GM12878 (cell line): Measurements from ENCODE around the gene MINPP1. TPM values are rescaled to one million over a fixed set of nuclear protein-coding genes. Genes with fewer than 3 reads are reported as not detected.

Experiments
- ATAC-seq: fragments of 200-7000 bp; cut with Tn5 transposase; 3 replicates; pipeline ENCODE4 v1.9.1; 2020; ENCODE audit warnings: mild to moderate bottlenecking, moderate library complexity
- BruUV-seq: library from RNA; stranded (reverse); fragments of 400-500 nt; replicated peaks from 2 replicates; lab custom pipeline; 2021; lab: Mats Ljungman, UMichigan
- CTCF ChIA-PET: fragments of 300-600 bp; sonication (Branson Sonifier 250); formaldehyde crosslinking; extraction: SDS; loops from one replicate; lab custom pipeline; 2021; ENCODE audit warnings: inconsistent platforms; lab: Yijun Ruan, JAX
- POLR2A ChIA-PET: fragments of 350-600 bp; formaldehyde crosslinking; extraction: SDS; loops from one replicate; lab custom pipeline; 2021; ENCODE audit warnings: inconsistent platforms; lab: Charles Lee
- RAD21 ChIA-PET: fragments of 300-600 bp; sonication (Branson Sonifier 250); formaldehyde crosslinking; loops from one replicate; lab custom pipeline; 2023; ENCODE audit warnings: antibody characterized with exemption; ENCODE audit not compliant: unreplicated experiment; lab: Charles Lee
- SMC1A ChIA-PET: fragments of 300-600 bp; sonication (Branson Sonifier 250); formaldehyde crosslinking; loops from one replicate; lab custom pipeline; 2023; ENCODE audit not compliant: unreplicated experiment, uncharacterized antibody; lab: Charles Lee
- DNase-seq: peaks from one replicate; pipeline ENCODE4 v3.0.0-alpha.2; 2011; ENCODE audit warnings: low read depth, low spot score
- FAIRE-seq: peaks from 3 replicates; lab custom pipeline; 2011; peaks lifted over from hg19 to GRCh38; lab: Jason Lieb, UNC
- H2AFZ ChIP-seq: 2 replicates; pipeline ENCODE4 v1.6.0; 2011; ENCODE audit warnings: low read depth, low read length, control low read depth; ENCODE audit not compliant: control insufficient read depth
- H3K27ac ChIP-seq: 2 replicates; pipeline ENCODE4 v1.5.1; 2011; ENCODE audit warnings: control low read depth; ENCODE audit not compliant: control insufficient read depth, insufficient read depth
- H3K27me3 ChIP-seq, 2 experiments: replicated peaks in 1 of 2; 2 replicates each; pipeline versions ENCODE4 v1.6.0 to v1.6.1; 2011; ENCODE audit warnings: low read length in 1 of 2; ENCODE audit not compliant: control insufficient read depth in 2 of 2, insufficient read depth in 2 of 2
- H3K36me3 ChIP-seq, 2 experiments: 2 replicates each; pipeline ENCODE4 v1.5.1; 2011; ENCODE audit warnings: low read length in 1 of 2; ENCODE audit not compliant: control insufficient read depth in 2 of 2, insufficient read depth in 2 of 2
- H3K4me1 ChIP-seq: 2 replicates; pipeline ENCODE4 v1.6.1; 2011; ENCODE audit warnings: mild to moderate bottlenecking, low read length, moderate library complexity, mixed read lengths; ENCODE audit not compliant: control insufficient read depth, insufficient read depth
- H3K4me2 ChIP-seq: 2 replicates; pipeline ENCODE4 v1.6.0; 2011; ENCODE audit warnings: control low read depth; ENCODE audit not compliant: control insufficient read depth, insufficient read depth
- H3K4me3 ChIP-seq: fragments of 200-600 bp; sonication (generic); 2 replicates; pipeline ENCODE4 v1.5.1; 2016
- H3K79me2 ChIP-seq: 2 replicates; pipeline ENCODE4 v1.6.0; 2011; ENCODE audit warnings: low read length; ENCODE audit not compliant: control insufficient read depth, insufficient read depth
- H3K9ac ChIP-seq: 2 replicates; pipeline ENCODE4 v1.8.0; 2011; ENCODE audit warnings: low read length, control low read depth, mixed read lengths; ENCODE audit not compliant: control insufficient read depth, insufficient read depth
- H3K9me3 ChIP-seq: replicated peaks from 3 replicates; pipeline ENCODE4 v1.5.1; 2011; ENCODE audit warnings: mild to moderate bottlenecking, low read length; ENCODE audit not compliant: control insufficient read depth, insufficient read depth
- H4K20me1 ChIP-seq: 2 replicates; pipeline ENCODE4 v1.6.0; 2011; ENCODE audit not compliant: control insufficient read depth, insufficient read depth
- MLLT1 ChIP-seq: fragments of 450-650 bp; IDR thresholded peaks from 2 replicates; pipeline ENCODE4 v1.6.1; 2016; ENCODE audit warnings: mild to moderate bottlenecking
- NFXL1 ChIP-seq: fragments of 450-650 bp; IDR thresholded peaks from 2 replicates; pipeline ENCODE4 v1.6.1; 2017; ENCODE audit warnings: antibody characterized with exemption, mild to moderate bottlenecking, borderline replicate concordance
- ZNF687 ChIP-seq: fragments of 450-650 bp; IDR thresholded peaks from 2 replicates; pipeline ENCODE4 v1.6.1; 2017; ENCODE audit warnings: mild to moderate bottlenecking, moderate library complexity
- WGBS: methylation state at CpG from one replicate; pipeline ENCODE4 v1.1.6; 2016; ENCODE audit warnings: low lambda C conversion rate; ENCODE audit not compliant: insufficient replicate concordance, insufficient coverage; ENCODE audit errors: missing lambda C conversion rate; 5-methylcytosine and 5-hydroxymethylcytosine counted together
- in situ Hi-C: fragments of 300-500 bp; cut with MboI; formaldehyde crosslinking; loops from 9 replicates; pipeline ENCODE4 v1.14.3; 2018; ENCODE audit warnings: mixed read lengths
- intact Hi-C: fragments of 100-400 bp; cut with micrococcal nuclease; formaldehyde crosslinking; loops from one replicate; pipeline ENCODE4 v1.14.2; 2022; ENCODE audit not compliant: unreplicated experiment
- polyA plus RNA-seq, 11 experiments: library from polyadenylated mRNA; depleted of rRNA in 4 of 11; unstranded in 6 of 11; stranded (reverse) in 5 of 11; fragments of >200 nt; fragmentation: Nextera tagmentation in 4 of 11; fragmentation: Illumina TruSeq in 1 of 11; extraction: Ambion mirVana in 4 of 11; extraction: Trizol in 1 of 11; gene quantifications; 1 replicate in 1 of 11; 2 replicates in 10 of 11; pipeline versions ENCODE4 v1.2.1 to v1.2.3, GENCODE V29; 2011 to 2016; ENCODE audit warnings: inconsistent platforms in 2 of 11, missing spikeins in 2 of 11, low read depth in 1 of 11
- total RNA-seq, 4 experiments: library from RNA; depleted of rRNA in 3 of 4; stranded (reverse); fragments of >200 nt in 3 of 4; fragmentation: Illumina TruSeq in 1 of 4; extraction: Trizol in 1 of 4; gene quantifications; 2 replicates each; pipeline versions ENCODE4 v1.2.1 to v1.2.3, GENCODE V29; 2013 to 2021

MINPP1 gene
- total and polyA plus RNA-seq, 10 of the 15 experiments (the other 5 are each of a cell fraction or from before 2014, with no cell fraction given) = 3.9 to 29.2 (median 10.7) TPM

- TF ChIP-seq ZNF687 = no peak
Measured at GRCh38 chr10:87503886-87504285, 807 bp upstream of the MINPP1 start (continued).

- Histone ChIP-seq H3K9ac (peak overlapping the region; percentile 70), H3K4me1 (no peaks in the 10 kb centered on the region), H3K4me2 (peak overlapping the region; percentile 95), H3K27me3 (no peaks in the 10 kb centered on the region), H3K4me3 (peak overlapping the region; percentile 88), H3K27ac (peak overlapping the region; percentile 3; the same call in 1 of the 2 replicates), H4K20me1 (no peaks in the 10 kb centered on the region), H3K9me3 (no peaks in the 10 kb centered on the region), H3K79me2 (peaks cover 10% of the 10 kb centered on the region), H2AFZ (peak overlapping the region; percentile 97), H3K36me3 (no peaks in the 10 kb centered on the region)
- RAD21 ChIA-PET = interaction anchor here (1.0 to 1.5 kb wide), 2 partner anchors 13 to 411 kb away, joined by 3 to 4 read pairs; no protein-coding TSS in a partner anchor
- DNase-seq = no peak
- SMC1A ChIA-PET = interaction anchor here (0.9 to 1.6 kb wide), 4 partner anchors 13 to 40 kb away, joined by 3 to 4 read pairs (median 4); no protein-coding TSS in a partner anchor
- in situ Hi-C loops (no loop called here), intact Hi-C loops (no loop called here)
- POLR2A ChIA-PET = interaction anchor here (1.2 kb wide), 1 partner anchor 270 kb away, joined by 4 read pairs; no protein-coding TSS in a partner anchor
- TF ChIP-seq NFXL1 = no peak
- TF ChIP-seq MLLT1 = peak; percentile 50; the same call in 1 of the 2 replicates
- CTCF ChIA-PET = interaction anchor here (0.7 to 1.7 kb wide), 4 partner anchors 8 to 229 kb away, joined by 3 to 7 read pairs (median 4); no protein-coding TSS in a partner anchor
- no peak for FAIRE-seq
- ATAC-seq = no peak
- BruUV-seq = TSS peak; percentile 87
- 26% methylated on average over 10 of the region's 10 CpGs for WGBS
Measured at GRCh38 chr10:87504307-87504639, 420 bp upstream of the MINPP1 start.
